Osteoblast (primary cell): ENCODE data around the gene CDH18. TPM values are rescaled to one million over a fixed set of nuclear protein-coding genes. Genes with fewer than 3 reads are reported as not detected.

Experiments used
- DNase-seq: peaks from one replicate; pipeline ENCODE4 v3.0.0; 2011; ENCODE audit warnings: low spot score, mixed read lengths; ENCODE audit not compliant: insufficient read length; ENCODE audit errors: missing footprints
- H2AFZ ChIP-seq: 2 replicates; pipeline ENCODE4 v1.6.0; 2011; ENCODE audit warnings: mild to moderate bottlenecking, low read length
- H3K27ac ChIP-seq: 2 replicates; pipeline ENCODE4 v1.5.1; 2011; ENCODE audit warnings: mild to moderate bottlenecking, low read depth, low read length, moderate library complexity
- H3K27me3 ChIP-seq: 2 replicates; pipeline ENCODE4 v1.6.0; 2012; ENCODE audit warnings: mild to moderate bottlenecking, control low read depth, inconsistent platforms, low read length, moderate library complexity; ENCODE audit not compliant: insufficient read depth
- H3K36me3 ChIP-seq: 2 replicates; pipeline ENCODE4 v1.5.1; 2011; ENCODE audit warnings: mild to moderate bottlenecking, low read length, control low read depth, moderate library complexity; ENCODE audit not compliant: insufficient read depth
- H3K4me1 ChIP-seq: 2 replicates; pipeline ENCODE4 v1.5.1; 2011; ENCODE audit warnings: mild to moderate bottlenecking, low read length, control low read depth, moderate library complexity; ENCODE audit not compliant: insufficient read depth
- H3K4me2 ChIP-seq: 2 replicates; pipeline ENCODE4 v1.6.0; 2011; ENCODE audit warnings: mild to moderate bottlenecking, low read length; ENCODE audit not compliant: insufficient read depth
- H3K4me3 ChIP-seq: fragments of 200-600 bp; sonication (generic); 3 replicates; pipeline ENCODE4 v1.5.1; 2012; ENCODE audit warnings: mild to moderate bottlenecking, low read length, inconsistent platforms; ENCODE audit not compliant: insufficient read depth
- H3K79me2 ChIP-seq: 2 replicates; pipeline ENCODE4 v1.6.0; 2012; ENCODE audit warnings: mild to moderate bottlenecking, low read length, control low read depth, inconsistent platforms; ENCODE audit not compliant: insufficient read depth
- H3K9me3 ChIP-seq: 2 replicates; pipeline ENCODE4 v1.5.1; 2011; ENCODE audit warnings: low read depth, low read length, control low read depth
- H4K20me1 ChIP-seq: 2 replicates; pipeline ENCODE4 v1.6.0; 2012; ENCODE audit warnings: mild to moderate bottlenecking, low read length, control low read depth; ENCODE audit not compliant: insufficient read depth
- total RNA-seq: library from RNA; depleted of rRNA; stranded (reverse); fragments of >200 nt; gene quantifications from 2 replicates; pipeline ENCODE4 v1.2.3, GENCODE V29; 2012
- TF ChIP-seq, protein P1 (sequence below): IDR thresholded peaks from 2 replicates; pipeline ENCODE4 v1.5.1; 2011; ENCODE audit warnings: mild to moderate bottlenecking, low read depth, low read length, moderate library complexity; ENCODE audit errors: extremely low read depth

Gene CDH18
- total RNA-seq, 1 donor = 0.36 TPM

- no peaks in the 10 kb centered on the region for H3K79me2 ChIP-seq
- no peak overlapping the region for H3K4me2 ChIP-seq
- no peaks in the 10 kb centered on the region for H3K4me1 ChIP-seq
- H3K36me3 ChIP-seq = no peaks in the 10 kb centered on the region
- no peaks in the 10 kb centered on the region for H3K27me3 ChIP-seq
- TF ChIP-seq, protein P1, sequence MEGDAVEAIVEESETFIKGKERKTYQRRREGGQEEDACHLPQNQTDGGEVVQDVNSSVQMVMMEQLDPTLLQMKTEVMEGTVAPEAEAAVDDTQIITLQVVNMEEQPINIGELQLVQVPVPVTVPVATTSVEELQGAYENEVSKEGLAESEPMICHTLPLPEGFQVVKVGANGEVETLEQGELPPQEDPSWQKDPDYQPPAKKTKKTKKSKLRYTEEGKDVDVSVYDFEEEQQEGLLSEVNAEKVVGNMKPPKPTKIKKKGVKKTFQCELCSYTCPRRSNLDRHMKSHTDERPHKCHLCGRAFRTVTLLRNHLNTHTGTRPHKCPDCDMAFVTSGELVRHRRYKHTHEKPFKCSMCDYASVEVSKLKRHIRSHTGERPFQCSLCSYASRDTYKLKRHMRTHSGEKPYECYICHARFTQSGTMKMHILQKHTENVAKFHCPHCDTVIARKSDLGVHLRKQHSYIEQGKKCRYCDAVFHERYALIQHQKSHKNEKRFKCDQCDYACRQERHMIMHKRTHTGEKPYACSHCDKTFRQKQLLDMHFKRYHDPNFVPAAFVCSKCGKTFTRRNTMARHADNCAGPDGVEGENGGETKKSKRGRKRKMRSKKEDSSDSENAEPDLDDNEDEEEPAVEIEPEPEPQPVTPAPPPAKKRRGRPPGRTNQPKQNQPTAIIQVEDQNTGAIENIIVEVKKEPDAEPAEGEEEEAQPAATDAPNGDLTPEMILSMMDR = no peak
- H3K4me3 ChIP-seq = no peak overlapping the region
- no peak overlapping the region for H2AFZ ChIP-seq
- H3K9me3 ChIP-seq = no peaks in the 10 kb centered on the region
- H3K27ac ChIP-seq = no peak overlapping the region
- DNase-seq = no peak
- no peaks in the 10 kb centered on the region for H4K20me1 ChIP-seq
Measured at GRCh38 chr5:19902316-19902934, 85.6 kb downstream of the CDH18 start.

DNA sequence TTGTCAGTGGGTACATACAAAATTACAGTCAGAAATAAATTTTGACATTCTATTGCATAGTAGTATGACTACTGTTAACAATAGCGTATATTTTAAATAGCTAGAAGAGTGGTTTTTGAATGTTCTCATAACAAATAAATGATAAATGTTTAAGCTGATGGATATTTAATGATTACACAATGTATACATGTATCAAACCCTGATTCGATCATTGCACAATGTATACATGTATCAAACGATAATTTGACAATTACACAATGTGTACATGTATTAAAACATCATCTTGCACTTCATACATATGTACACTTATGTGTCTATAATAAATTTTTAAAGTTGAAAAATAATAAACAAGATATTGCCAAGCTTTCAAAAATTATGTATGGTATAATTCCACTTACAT lies 87.7 kb downstream of the CDH18 start:
- Histone ChIP-seq H3K27me3 (no peaks in the 10 kb centered on the region), H3K4me2 (no peak overlapping the region), H4K20me1 (no peaks in the 10 kb centered on the region), H3K36me3 (no peaks in the 10 kb centered on the region), H3K4me1 (no peaks in the 10 kb centered on the region), H3K9me3 (no peaks in the 10 kb centered on the region), H3K79me2 (no peaks in the 10 kb centered on the region), H2AFZ (no peak overlapping the region), H3K27ac (no peak overlapping the region), H3K4me3 (no peak overlapping the region)
- TF ChIP-seq, protein P1 = no peak
- no peak for DNase-seq

DNA sequence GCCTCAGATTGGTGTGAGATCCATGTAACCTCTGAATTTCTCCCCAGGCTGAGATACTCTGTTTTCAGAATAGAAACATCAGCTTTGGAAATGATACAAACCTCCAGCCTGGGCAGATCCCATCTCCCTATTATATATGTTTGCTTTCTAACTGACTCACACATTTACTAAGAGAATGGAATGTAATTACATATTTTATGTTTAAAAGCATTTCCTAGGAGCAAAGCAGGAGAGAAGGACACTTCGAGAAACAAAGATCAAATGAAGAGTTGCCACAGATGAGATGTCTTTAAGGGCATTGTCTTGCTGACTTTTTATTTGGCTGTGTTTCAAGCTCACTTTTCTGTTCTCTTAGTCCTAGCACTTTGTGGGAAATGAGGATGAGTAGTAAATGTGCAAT lies 96.3 kb downstream of the CDH18 start:
- Histone ChIP-seq H3K36me3 (no peaks in the 10 kb centered on the region), H3K27me3 (no peaks in the 10 kb centered on the region), H3K4me1 (no peaks in the 10 kb centered on the region), H3K79me2 (no peaks in the 10 kb centered on the region), H2AFZ (no peak overlapping the region), H3K9me3 (no peaks in the 10 kb centered on the region), H3K4me2 (no peak overlapping the region), H3K4me3 (no peak overlapping the region), H4K20me1 (no peaks in the 10 kb centered on the region), H3K27ac (no peak overlapping the region)
- TF ChIP-seq, protein P1 = no peak
- no peak for DNase-seq

- no peak for DNase-seq
- Histone ChIP-seq H3K9me3 (no peaks in the 10 kb centered on the region), H3K27ac (no peak overlapping the region), H3K4me1 (no peaks in the 10 kb centered on the region), H3K79me2 (no peaks in the 10 kb centered on the region), H3K27me3 (no peaks in the 10 kb centered on the region), H3K36me3 (no peaks in the 10 kb centered on the region), H3K4me3 (no peak overlapping the region), H4K20me1 (no peaks in the 10 kb centered on the region), H3K4me2 (no peak overlapping the region), H2AFZ (no peak overlapping the region)
- TF ChIP-seq, protein P1 = no peak
Measured at GRCh38 chr5:19886123-19886917, 101.7 kb downstream of the CDH18 start.
